Mesendoderm (in vitro differentiated cells): ENCODE results near the gene SCUBE3.

Experiments
- DNase-seq: peaks from one replicate; pipeline ENCODE4 v3.0.0; 2013
- H2AK5ac ChIP-seq: 2 replicates; pipeline ENCODE4 v1.6.1; 2013; ENCODE audit warnings: low read length, inconsistent platforms
- H2BK120ac ChIP-seq: 2 replicates; pipeline ENCODE4 v1.6.1; 2013; ENCODE audit warnings: low read depth, mild to moderate bottlenecking, low read length, moderate library complexity, mixed read lengths
- H2BK15ac ChIP-seq: replicated peaks from 2 replicates; pipeline ENCODE4 v1.6.1; 2013; ENCODE audit warnings: low read depth, mild to moderate bottlenecking, moderate library complexity
- H2BK5ac ChIP-seq: 2 replicates; pipeline ENCODE4 v1.6.1; 2013; ENCODE audit warnings: low read length, inconsistent platforms
- H3K18ac ChIP-seq: 2 replicates; pipeline ENCODE4 v1.6.1; 2013; ENCODE audit warnings: mild to moderate bottlenecking, low read length, mixed read lengths
- H3K23ac ChIP-seq: one replicate; pipeline ENCODE4 v1.6.1; 2013; ENCODE audit warnings: low read length
- H3K27ac ChIP-seq: 2 replicates; pipeline ENCODE4 v1.5.1; 2013; ENCODE audit warnings: low read depth, mild to moderate bottlenecking, inconsistent platforms, low read length, moderate library complexity
- H3K27me3 ChIP-seq: 2 replicates; pipeline ENCODE4 v1.6.1; 2013; ENCODE audit warnings: low read length, control low read depth, mild to moderate bottlenecking, inconsistent platforms; ENCODE audit not compliant: insufficient read depth, poor library complexity
- H3K36me3 ChIP-seq: 2 replicates; pipeline ENCODE4 v1.6.1; 2013; ENCODE audit warnings: low read length, inconsistent platforms; ENCODE audit not compliant: control insufficient read depth, insufficient read depth
- H3K4ac ChIP-seq: one replicate; pipeline ENCODE4 v1.6.1; 2013; ENCODE audit warnings: low read depth, mild to moderate bottlenecking, low read length, moderate library complexity
- H3K4me1 ChIP-seq: 2 replicates; pipeline ENCODE4 v1.6.1; 2013; ENCODE audit warnings: low read depth, low read length, inconsistent platforms; ENCODE audit not compliant: control insufficient read depth
- H3K4me2 ChIP-seq: 2 replicates; pipeline ENCODE4 v1.6.1; 2013; ENCODE audit warnings: low read length
- H3K4me3 ChIP-seq: 2 replicates; pipeline ENCODE4 v1.5.1; 2013; ENCODE audit warnings: mild to moderate bottlenecking, low read length
- H3K56ac ChIP-seq: one replicate; pipeline ENCODE4 v1.6.1; 2013; ENCODE audit warnings: low read length
- H3K79me1 ChIP-seq: 2 replicates; pipeline ENCODE4 v1.6.1; 2013; ENCODE audit warnings: low read length, inconsistent platforms
- H3K79me2 ChIP-seq: 2 replicates; pipeline ENCODE4 v1.6.1; 2013; ENCODE audit warnings: mild to moderate bottlenecking, low read length; ENCODE audit not compliant: control insufficient read depth, insufficient read depth
- H3K9ac ChIP-seq: 2 replicates; pipeline ENCODE4 v1.6.1; 2013; ENCODE audit warnings: low read length, inconsistent platforms
- H4K5ac ChIP-seq: one replicate; pipeline ENCODE4 v1.6.1; 2013; ENCODE audit warnings: low read length
- H4K8ac ChIP-seq: one replicate; pipeline ENCODE4 v1.6.1; 2013; ENCODE audit warnings: low read depth, mild to moderate bottlenecking, control low read depth, low read length, moderate library complexity
- WGBS: extraction: QIAGEN DNeasy Blood & Tissue Kit; methylation state at CpG from one replicate; pipeline ENCODE4 v1.1.7; 2013; ENCODE audit warnings: low lambda C conversion rate, missing lambda C conversion rate; ENCODE audit not compliant: insufficient coverage; ENCODE audit errors: extremely low coverage; 5-methylcytosine and 5-hydroxymethylcytosine counted together

Gene SCUBE3

DNA sequence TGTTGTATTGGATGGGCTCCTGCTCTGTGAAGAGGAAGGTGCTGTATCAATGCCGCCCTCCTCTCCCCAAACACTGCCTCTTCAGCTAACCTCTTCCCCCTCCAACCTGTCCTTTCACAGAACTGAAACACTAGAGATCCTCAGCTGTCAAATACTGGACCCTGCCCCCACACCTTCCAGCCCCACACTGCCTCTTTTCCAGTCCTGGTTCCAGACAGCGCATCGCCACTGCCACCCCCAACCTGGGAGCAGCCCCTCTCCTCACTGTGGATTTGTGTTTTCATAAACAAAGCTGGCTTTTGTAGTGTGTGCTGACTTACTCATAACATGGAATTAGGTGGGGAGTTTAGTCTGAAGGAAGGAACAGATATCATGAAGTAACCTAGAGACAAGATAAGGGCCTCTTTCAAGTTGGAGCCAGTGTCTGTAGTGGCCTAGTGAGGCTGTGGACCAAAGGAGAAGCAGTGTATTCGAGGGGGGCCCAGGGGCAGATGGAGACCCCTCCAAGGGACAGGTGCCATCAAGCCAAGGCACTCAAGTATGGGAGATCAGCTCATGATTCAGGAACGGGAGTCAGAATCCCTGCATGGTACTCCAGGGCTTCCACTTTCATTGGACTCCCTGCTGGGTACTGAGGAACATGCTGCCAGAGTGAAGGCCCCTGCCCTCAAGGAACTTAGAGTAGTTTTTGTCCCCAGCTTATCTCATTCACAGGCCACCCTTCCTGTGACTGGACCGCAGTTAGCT is 2.1 kb downstream of the SCUBE3 start:
- Histone ChIP-seq H4K5ac (no peak overlapping the region), H3K79me1 (no peaks in the 10 kb centered on the region), H3K27ac (no peak overlapping the region), H2BK120ac (no peak overlapping the region), H3K23ac (no peak overlapping the region), H3K79me2 (no peaks in the 10 kb centered on the region), H4K8ac (no peak overlapping the region), H2AK5ac (no peak overlapping the region), H2BK5ac (no peak overlapping the region), H3K4me2 (no peak overlapping the region), H3K36me3 (no peaks in the 10 kb centered on the region), H3K9ac (peak overlapping the region; percentile 5), H3K56ac (no peak overlapping the region), H3K4me1 (peaks cover 11% of the 10 kb centered on the region), H3K4me3 (no peak overlapping the region), H2BK15ac (no peak overlapping the region), H3K18ac (no peak overlapping the region), H3K4ac (no peak overlapping the region), H3K27me3 (peaks cover 19% of the 10 kb centered on the region)
- peak; percentile 27 for DNase-seq
- WGBS = no CpG with 5 or more reads among the region's 6 CpGs

DNA sequence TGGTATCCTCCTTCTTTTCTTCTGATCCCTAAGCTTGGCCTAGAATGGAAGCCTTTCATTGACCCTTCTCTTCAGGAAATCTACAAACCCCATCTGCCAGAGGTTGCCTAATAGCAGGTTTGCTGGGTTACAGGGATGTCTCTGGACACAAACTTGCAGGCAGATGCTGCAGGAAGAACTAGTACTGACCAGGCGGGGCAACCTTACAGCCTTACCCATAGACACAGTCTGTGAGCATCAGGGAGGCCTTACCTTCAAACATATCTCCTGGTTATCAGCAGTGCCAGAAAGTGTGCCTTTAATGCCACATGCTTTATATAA is 2.6 kb downstream of the SCUBE3 start:
- DNase-seq = no peak
- H3K4ac ChIP-seq = no peak overlapping the region
- no peak overlapping the region for H3K27ac ChIP-seq

DNA sequence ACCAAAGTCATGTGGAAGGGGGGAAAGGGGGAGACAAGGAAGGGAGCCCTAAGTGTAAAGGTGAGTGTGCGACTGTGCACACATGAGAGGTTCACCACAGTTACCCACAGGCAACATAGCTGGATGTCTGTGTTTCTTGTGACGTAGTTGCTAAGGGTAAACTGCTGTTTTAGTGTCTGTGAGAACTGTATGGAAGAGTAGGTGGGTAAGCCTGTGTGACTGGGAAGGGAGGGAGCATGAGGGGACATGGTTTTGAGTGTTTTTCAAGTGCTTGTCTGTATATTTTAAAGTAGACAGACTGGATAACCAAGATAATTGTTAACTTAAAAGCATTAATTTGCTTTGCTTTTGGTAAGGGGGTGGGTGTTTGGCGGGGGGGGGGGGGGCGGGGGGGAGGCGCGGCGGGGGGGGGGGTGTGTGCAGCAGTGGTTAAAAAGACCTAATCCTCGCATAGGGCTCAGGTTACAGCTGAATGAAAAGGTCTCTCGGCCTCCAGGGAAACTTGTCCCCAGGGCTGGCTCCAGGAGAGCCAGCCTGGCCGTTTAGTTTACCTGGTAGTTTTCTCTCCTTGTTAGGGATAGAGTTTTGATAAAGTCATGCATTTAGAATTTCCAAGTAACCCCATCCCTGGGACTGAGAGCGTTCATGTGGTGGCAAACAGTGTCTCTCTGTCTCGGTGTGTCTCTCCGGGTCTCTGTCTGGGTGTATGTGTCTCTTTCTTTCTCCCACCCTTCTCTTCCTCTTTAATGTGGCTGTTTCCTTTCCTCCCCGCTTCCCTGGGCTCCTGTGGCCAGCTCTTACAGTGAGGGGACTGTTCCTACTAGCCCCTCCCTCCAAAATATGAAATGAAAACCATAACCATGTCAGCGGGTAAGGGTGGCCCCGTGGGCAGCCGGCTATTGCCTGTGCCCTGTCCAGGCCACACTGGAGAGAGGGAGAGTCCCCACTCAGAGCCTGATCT is 3.4 kb downstream of the SCUBE3 start:
- Histone ChIP-seq H4K8ac (no peak overlapping the region), H3K79me1 (no peaks in the 10 kb centered on the region), H3K23ac (no peak overlapping the region), H3K9ac (no peak overlapping the region), H3K56ac (peak overlapping the region; percentile 30), H3K36me3 (no peaks in the 10 kb centered on the region), H4K5ac (no peak overlapping the region), H2BK5ac (no peak overlapping the region), H3K27ac (no peak overlapping the region), H3K79me2 (no peaks in the 10 kb centered on the region), H3K4ac (no peak overlapping the region), H3K4me3 (no peak overlapping the region), H3K18ac (peak overlapping the region; percentile 28), H3K4me1 (peaks cover 11% of the 10 kb centered on the region), H3K4me2 (no peak overlapping the region), H3K27me3 (peaks cover 11% of the 10 kb centered on the region), H2BK15ac (no peak overlapping the region), H2AK5ac (no peak overlapping the region), H2BK120ac (peak overlapping the region; percentile 31)
- WGBS = no CpG with 5 or more reads among the region's 17 CpGs
- peak; percentile 51 for DNase-seq

More for the DNA sequence above, 2.6 kb downstream of the SCUBE3 start:
- Histone ChIP-seq H3K27me3 (peaks cover 15% of the 10 kb centered on the region), H2BK120ac (no peak overlapping the region), H2AK5ac (no peak overlapping the region), H3K36me3 (no peaks in the 10 kb centered on the region), H2BK5ac (no peak overlapping the region), H3K79me1 (no peaks in the 10 kb centered on the region), H3K79me2 (no peaks in the 10 kb centered on the region), H4K8ac (no peak overlapping the region), H2BK15ac (no peak overlapping the region), H3K56ac (no peak overlapping the region), H3K4me3 (no peak overlapping the region), H3K18ac (no peak overlapping the region), H3K4me2 (no peak overlapping the region), H3K4me1 (peaks cover 11% of the 10 kb centered on the region), H3K9ac (no peak overlapping the region), H4K5ac (no peak overlapping the region), H3K23ac (no peak overlapping the region)
- WGBS = no CpG with 5 or more reads among the region's 1 CpG

DNA sequence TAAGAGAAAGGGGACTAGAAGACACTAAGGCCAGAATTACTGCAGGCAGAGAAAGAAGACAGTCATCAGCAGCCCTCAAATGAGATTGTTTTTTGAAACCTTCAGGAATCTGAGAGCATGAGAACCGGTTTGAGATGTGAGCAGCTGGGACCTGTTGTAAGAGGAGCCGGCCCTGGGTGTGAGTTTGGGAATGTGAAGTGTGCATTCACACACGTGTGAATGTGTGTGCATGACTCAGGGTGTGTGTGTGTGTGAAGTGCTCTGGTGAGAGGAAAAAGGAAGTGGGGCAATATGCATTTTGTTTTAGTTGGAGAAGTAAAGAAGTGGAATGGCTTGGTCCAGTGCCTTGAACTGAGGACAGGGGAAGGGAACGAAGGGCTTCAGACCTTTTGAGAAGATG is 4.3 kb downstream of the SCUBE3 start:
- WGBS = no CpG with 5 or more reads among the region's 4 CpGs
- peaks cover 11% of the 10 kb centered on the region for H3K4me1 ChIP-seq

DNA sequence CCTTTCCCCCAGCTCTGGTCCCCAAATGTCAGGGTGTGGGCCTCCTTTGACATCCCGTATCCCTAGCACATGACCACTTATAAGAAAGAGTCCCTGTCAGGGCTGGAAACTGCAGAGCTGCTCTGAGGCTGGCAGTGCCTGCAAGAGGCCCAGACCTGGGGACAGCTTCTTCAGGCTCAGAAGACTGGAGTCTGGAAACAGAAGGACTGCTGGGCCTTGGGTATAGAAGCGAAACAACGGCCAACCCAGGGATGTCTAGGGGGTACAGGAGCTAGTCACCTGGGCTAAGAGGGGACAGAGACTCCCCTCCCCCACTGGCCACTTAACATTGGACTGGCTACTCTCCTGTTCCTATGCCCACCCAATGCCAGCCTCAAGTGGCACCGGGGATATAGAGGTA is 4.7 kb downstream of the SCUBE3 start:
- Histone ChIP-seq H3K79me1 (no peaks in the 10 kb centered on the region), H2BK15ac (no peak overlapping the region), H3K27ac (no peak overlapping the region), H3K18ac (no peak overlapping the region), H3K27me3 (no peaks in the 10 kb centered on the region), H4K8ac (no peak overlapping the region), H3K4me2 (no peak overlapping the region), H2BK5ac (no peak overlapping the region), H3K4ac (no peak overlapping the region), H3K4me1 (peaks cover 11% of the 10 kb centered on the region), H4K5ac (no peak overlapping the region), H3K9ac (no peak overlapping the region), H3K23ac (no peak overlapping the region), H3K56ac (no peak overlapping the region), H3K4me3 (no peak overlapping the region), H3K36me3 (no peaks in the 10 kb centered on the region), H2BK120ac (no peak overlapping the region), H3K79me2 (no peaks in the 10 kb centered on the region), H2AK5ac (no peak overlapping the region)
- no CpG with 5 or more reads among the region's 4 CpGs for WGBS
- no peak for DNase-seq

More for the DNA sequence above, 4.3 kb downstream of the SCUBE3 start:
- no peak overlapping the region for H4K8ac ChIP-seq
- H3K23ac ChIP-seq = no peak overlapping the region
- H3K36me3 ChIP-seq = no peaks in the 10 kb centered on the region
- DNase-seq = peak; percentile 47
- H3K27ac ChIP-seq = no peak overlapping the region
- H2BK5ac ChIP-seq = no peak overlapping the region
- H3K27me3 ChIP-seq = peaks cover 2% of the 10 kb centered on the region
- H3K4me2 ChIP-seq = no peak overlapping the region
- H4K5ac ChIP-seq = no peak overlapping the region
- no peak overlapping the region for H3K4me3 ChIP-seq
- no peak overlapping the region for H2AK5ac ChIP-seq
- no peaks in the 10 kb centered on the region for H3K79me1 ChIP-seq
- H3K79me2 ChIP-seq = no peaks in the 10 kb centered on the region
- no peak overlapping the region for H3K18ac ChIP-seq
- H2BK120ac ChIP-seq = no peak overlapping the region
- H3K56ac ChIP-seq = no peak overlapping the region
- no peak overlapping the region for H3K4ac ChIP-seq
- no peak overlapping the region for H2BK15ac ChIP-seq
- H3K9ac ChIP-seq = no peak overlapping the region
